Tibial nerve (tissue), 4 donors: ENCODE data around the gene NEDD4L. TPM values are rescaled to one million over a fixed set of nuclear protein-coding genes. Genes with fewer than 3 reads are reported as not detected.

Experiments used
- DNase-seq, 2 donors: peaks; one replicate each; pipeline ENCODE4 v3.0.0-alpha.2; 2019; ENCODE audit warnings: low spot score in 2 of 2
- H3K27ac ChIP-seq, 4 donors: fragments of 200-600 bp; sonication (generic) in 3 of 4; one replicate each; pipeline ENCODE4 v1.5.1; 2017 to 2019; ENCODE audit warnings: mild to moderate bottlenecking in 1 of 4
- H3K27me3 ChIP-seq, 2 donors: fragments of 200-600 bp; sonication (generic) in 1 of 2; one replicate each; pipeline versions ENCODE4 v1.5.1 to v1.6.0; 2017 to 2019
- H3K36me3 ChIP-seq, 3 donors: fragments of 200-600 bp; sonication (generic); one replicate each; pipeline ENCODE4 v1.5.1; 2018 to 2019
- H3K4me1 ChIP-seq, 4 donors: fragments of 200-600 bp; sonication (generic) in 3 of 4; one replicate each; pipeline ENCODE4 v1.5.1; 2017 to 2019
- H3K4me3 ChIP-seq, 4 donors: fragments of 200-600 bp; sonication (generic) in 3 of 4; one replicate each; pipeline ENCODE4 v1.5.1; 2017 to 2019; ENCODE audit warnings: mild to moderate bottlenecking in 1 of 4, moderate library complexity in 1 of 4
- H3K9me3 ChIP-seq, 4 donors: fragments of 200-600 bp; sonication (generic) in 3 of 4; one replicate each; pipeline ENCODE4 v1.5.1; 2017 to 2019
- EP300 ChIP-seq, 2 donors: sonication (generic); formaldehyde crosslinking; IDR thresholded peaks; one replicate each; pipeline ENCODE4 v1.6.1; 2017; ENCODE audit warnings: antibody characterized with exemption in 2 of 2, mild to moderate bottlenecking in 1 of 2
- POLR2A ChIP-seq, 2 donors: fragments of 450-650 bp; IDR thresholded peaks; one replicate each; pipeline ENCODE4 v1.6.1; 2017; ENCODE audit warnings: antibody characterized with exemption in 2 of 2, mild to moderate bottlenecking in 2 of 2, moderate library complexity in 2 of 2
- WGBS, 2 donors: methylation state at CpG; one replicate each; pipeline ENCODE4 v1.1.5; 2018; 5-methylcytosine and 5-hydroxymethylcytosine counted together
- total RNA-seq, 4 donors: library from RNA; depleted of rRNA; stranded (reverse); fragments of >200 nt; gene quantifications; one replicate each; pipeline ENCODE4 v1.1.0, GENCODE V29; 2016
- TF ChIP-seq, protein P1 (sequence below), 5 experiments: fragments of 200-600 bp in 3 of 5; fragments of 450-650 bp in 2 of 5; sonication (generic) in 3 of 5; IDR thresholded peaks; one replicate each; pipeline ENCODE4 v1.5.1; 2016 to 2019; ENCODE audit warnings: antibody characterized with exemption in 5 of 5, mild to moderate bottlenecking in 3 of 5, moderate library complexity in 2 of 5

The NEDD4L gene
- total RNA-seq, 4 donors from 2014 or later, result 15.3 to 59.9 (median 26.8) TPM

DNA sequence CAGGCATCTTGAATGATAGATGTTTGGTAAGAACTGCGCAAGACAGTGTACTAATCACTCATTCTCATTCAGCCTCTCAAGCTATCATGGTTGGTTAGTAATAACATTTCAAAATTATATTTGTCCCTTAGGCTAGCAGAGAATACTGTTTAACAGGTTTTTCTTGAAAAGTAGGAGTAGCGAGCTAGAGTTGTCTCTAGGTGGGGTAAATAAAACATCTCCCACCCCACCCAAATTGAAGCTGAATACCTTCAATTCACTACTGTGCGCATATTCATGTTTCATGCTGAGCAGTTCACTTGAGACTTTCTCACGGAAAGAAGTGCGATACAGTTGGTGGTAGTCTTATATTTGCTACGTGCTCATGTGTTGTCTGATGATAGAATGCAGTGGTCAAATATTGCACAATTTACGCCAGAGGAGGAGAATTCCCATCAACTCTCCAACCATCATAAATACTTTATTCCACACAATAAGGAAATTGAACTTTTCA is 49.3 kb downstream of the NEDD4L start:
- H3K36me3 ChIP-seq, result no peaks in the 10 kb centered on the region
- H3K27me3 ChIP-seq, result no peaks in the 10 kb centered on the region
- no peaks in the 10 kb centered on the region for H3K9me3 ChIP-seq
- H3K27ac ChIP-seq, result no peak overlapping the region
- H3K4me3 ChIP-seq, result no peak overlapping the region
- 95 to 96% methylated on average over 7 of the region's 7 CpGs for WGBS, 2 donors
- TF ChIP-seq, protein P1, sequence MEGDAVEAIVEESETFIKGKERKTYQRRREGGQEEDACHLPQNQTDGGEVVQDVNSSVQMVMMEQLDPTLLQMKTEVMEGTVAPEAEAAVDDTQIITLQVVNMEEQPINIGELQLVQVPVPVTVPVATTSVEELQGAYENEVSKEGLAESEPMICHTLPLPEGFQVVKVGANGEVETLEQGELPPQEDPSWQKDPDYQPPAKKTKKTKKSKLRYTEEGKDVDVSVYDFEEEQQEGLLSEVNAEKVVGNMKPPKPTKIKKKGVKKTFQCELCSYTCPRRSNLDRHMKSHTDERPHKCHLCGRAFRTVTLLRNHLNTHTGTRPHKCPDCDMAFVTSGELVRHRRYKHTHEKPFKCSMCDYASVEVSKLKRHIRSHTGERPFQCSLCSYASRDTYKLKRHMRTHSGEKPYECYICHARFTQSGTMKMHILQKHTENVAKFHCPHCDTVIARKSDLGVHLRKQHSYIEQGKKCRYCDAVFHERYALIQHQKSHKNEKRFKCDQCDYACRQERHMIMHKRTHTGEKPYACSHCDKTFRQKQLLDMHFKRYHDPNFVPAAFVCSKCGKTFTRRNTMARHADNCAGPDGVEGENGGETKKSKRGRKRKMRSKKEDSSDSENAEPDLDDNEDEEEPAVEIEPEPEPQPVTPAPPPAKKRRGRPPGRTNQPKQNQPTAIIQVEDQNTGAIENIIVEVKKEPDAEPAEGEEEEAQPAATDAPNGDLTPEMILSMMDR (IDR thresholded peaks at IDR 0.05), result no peak
- TF ChIP-seq POLR2A (IDR thresholded peaks at IDR 0.05) (no peak), EP300 (IDR thresholded peaks at IDR 0.05) (no peak)
- DNase-seq, result no peak
- peaks cover 0 to 26% (median 17%) of the 10 kb centered on the region in 4 donors for H3K4me1 ChIP-seq

DNA sequence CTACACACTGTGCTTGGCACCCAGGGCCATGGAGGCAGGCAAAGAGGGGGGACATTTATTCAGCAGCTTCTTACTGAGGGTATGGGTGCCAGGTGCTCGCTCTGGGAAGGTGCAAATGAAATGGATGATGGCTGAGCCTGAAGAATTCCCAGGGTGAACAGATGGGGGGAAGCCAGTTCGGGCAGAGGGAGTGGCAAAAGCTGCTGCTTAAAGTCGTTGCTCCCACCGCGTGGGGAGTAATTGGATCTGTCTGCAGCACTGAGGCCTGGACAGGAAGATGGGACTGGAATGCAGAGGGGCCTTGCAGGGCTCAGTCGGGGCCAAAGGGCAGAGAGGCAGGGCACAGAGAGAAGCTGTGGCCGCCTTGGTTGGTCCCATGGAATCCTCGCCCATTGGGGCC is 51.2 kb downstream of the NEDD4L start:
- H3K9me3 ChIP-seq, result no peaks in the 10 kb centered on the region
- H3K4me1 ChIP-seq, result peaks cover 0 to 30% (median 19%) of the 10 kb centered on the region in 4 donors
- no peaks in the 10 kb centered on the region for H3K36me3 ChIP-seq
- WGBS, 2 donors, result 67 to 72% methylated on average over 8 of the region's 8 CpGs
- H3K4me3 ChIP-seq, result no peak overlapping the region
- TF ChIP-seq, protein P1 (IDR thresholded peaks at IDR 0.05), result no peak
- TF ChIP-seq EP300 (IDR thresholded peaks at IDR 0.05) (no peak), POLR2A (IDR thresholded peaks at IDR 0.05) (no peak)
- H3K27me3 ChIP-seq, result no peaks in the 10 kb centered on the region
- H3K27ac ChIP-seq, result peak overlapping the region in 2 of 4 donors; percentile 7 to 92
- DNase-seq, result no peak

DNA sequence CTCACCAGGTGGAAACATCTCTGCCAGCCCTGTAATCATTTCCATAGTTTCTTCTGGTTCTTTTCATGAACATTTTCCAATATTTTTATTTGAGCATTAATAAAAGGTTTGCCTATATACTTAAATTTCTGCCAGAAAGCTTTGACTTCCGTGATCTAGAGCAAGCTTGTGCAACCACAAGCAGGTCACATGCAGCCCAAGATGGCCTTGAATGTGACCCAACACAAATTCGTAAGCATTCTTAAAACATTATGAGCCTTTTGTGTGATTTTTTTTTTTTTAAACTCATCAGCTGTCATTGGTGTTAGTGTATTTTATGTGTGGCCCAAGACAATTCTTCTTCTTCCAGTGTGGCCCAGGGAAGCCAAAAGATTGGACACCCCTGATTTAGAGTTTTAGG is 51.6 kb downstream of the NEDD4L start:
- no peak for TF ChIP-seq EP300 (IDR thresholded peaks at IDR 0.05)
- no peak for TF ChIP-seq POLR2A (IDR thresholded peaks at IDR 0.05)
- TF ChIP-seq, protein P1 (IDR thresholded peaks at IDR 0.05), result no peak
- Histone ChIP-seq H3K27ac (peak overlapping the region in 3 of 4 donors; percentile 7 to 92 (median 25)), H3K36me3 (no peaks in the 10 kb centered on the region), H3K4me3 (no peak overlapping the region), H3K9me3 (no peaks in the 10 kb centered on the region), H3K4me1 (peaks cover 0 to 34% (median 21%) of the 10 kb centered on the region in 4 donors), H3K27me3 (no peaks in the 10 kb centered on the region)
- WGBS, 2 donors, result 78 to 82% methylated on average over 2 of the region's 2 CpGs
- no peak for DNase-seq

DNA sequence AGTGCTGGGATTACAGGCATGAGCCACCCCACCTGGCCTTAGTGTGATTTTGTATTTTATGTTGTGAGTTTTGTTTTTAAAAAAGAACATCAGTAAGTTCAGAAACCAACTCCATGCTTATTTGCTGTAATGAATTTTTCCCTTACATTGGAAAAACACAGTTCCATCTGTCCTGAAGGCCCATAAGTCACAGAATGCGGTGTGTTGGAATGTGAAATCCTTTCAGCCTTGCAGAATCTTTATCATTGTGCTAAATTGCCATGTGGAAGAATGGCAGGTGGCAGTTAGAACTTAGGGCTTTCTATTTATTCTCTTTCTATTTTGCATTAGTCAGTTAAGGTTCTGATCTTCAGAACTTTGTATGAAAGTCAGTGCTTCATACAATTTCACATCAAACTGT is 52.6 kb downstream of the NEDD4L start:
- TF ChIP-seq POLR2A (IDR thresholded peaks at IDR 0.05), result no peak
- no peak for TF ChIP-seq EP300 (IDR thresholded peaks at IDR 0.05)
- TF ChIP-seq, protein P1 (IDR thresholded peaks at IDR 0.05), result no peak
- Histone ChIP-seq H3K27me3 (no peaks in the 10 kb centered on the region), H3K36me3 (no peaks in the 10 kb centered on the region), H3K27ac (peak overlapping the region in 3 of 4 donors; percentile 25 to 92 (median 76)), H3K4me1 (peaks cover 0 to 42% (median 21%) of the 10 kb centered on the region in 4 donors), H3K4me3 (no peak overlapping the region), H3K9me3 (no peaks in the 10 kb centered on the region)
- 45 to 78% methylated on average over 1 of the region's 1 CpG for WGBS, 2 donors
- DNase-seq, result no peak

DNA sequence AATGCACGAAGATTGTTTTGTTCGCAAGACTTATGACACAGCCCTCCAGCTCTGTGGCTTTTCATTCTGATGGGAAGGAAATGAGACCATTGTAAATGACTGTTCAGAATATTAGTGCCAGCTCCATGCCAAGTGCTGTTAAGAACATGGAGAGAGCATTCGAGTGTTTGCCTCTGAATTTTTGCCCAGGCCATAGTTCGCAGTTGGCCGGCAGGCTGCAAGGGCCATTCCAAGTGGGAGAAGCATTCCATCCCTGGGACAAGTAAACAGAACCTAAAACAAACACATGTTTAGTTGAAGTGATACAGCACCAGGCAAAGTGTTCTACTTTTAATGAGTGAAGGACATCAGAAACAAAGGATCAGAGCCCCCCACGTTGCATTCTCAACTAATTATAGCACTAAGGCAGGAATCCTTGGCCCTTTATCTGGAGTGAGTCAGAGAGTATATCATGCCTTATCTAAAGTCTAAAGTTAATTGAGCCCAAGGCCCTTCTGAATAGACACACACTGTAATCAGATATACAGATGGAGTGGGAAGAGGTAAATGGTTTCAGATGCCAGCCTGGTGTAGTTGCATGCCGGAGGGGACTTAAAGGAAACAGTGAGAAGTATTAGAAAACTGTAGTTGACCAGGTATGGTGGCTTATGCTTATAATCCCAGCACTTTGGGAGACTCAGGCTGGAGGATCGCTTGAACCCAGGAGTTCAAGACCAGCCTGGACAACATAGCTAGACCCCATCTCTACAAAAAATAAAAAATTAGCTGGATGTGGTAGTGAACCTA is 53.3 kb downstream of the NEDD4L start:
- Histone ChIP-seq H3K36me3 (no peaks in the 10 kb centered on the region), H3K27ac (peak overlapping the region in 3 of 4 donors; percentile 35 to 92 (median 76)), H3K9me3 (no peaks in the 10 kb centered on the region), H3K4me1 (peaks cover 0 to 48% (median 23%) of the 10 kb centered on the region in 4 donors), H3K4me3 (no peak overlapping the region), H3K27me3 (no peaks in the 10 kb centered on the region)
- no peak for DNase-seq
- TF ChIP-seq POLR2A (IDR thresholded peaks at IDR 0.05) (no peak), EP300 (IDR thresholded peaks at IDR 0.05) (peak in 1 of 2 donors; percentile 59)
- 42 to 49% methylated on average over 8 of the region's 8 CpGs for WGBS, 2 donors
